Measurements from ENCODE around the gene C2orf15. TPM values are rescaled to one million over a fixed set of nuclear protein-coding genes. Genes with fewer than 3 reads are reported as not detected.
"Not testable (repeated sequence)": the region's sequence is repeated elsewhere in the genome, so short reads cannot be mapped to it uniquely, and the experiment has no call there.

The C2orf15 gene
- under 1 TPM; 0.80 to 0.82 TPM for total RNA-seq

GRCh38 chr2:99141110-99142108, at the start of gene C2orf15:
C2orf15 (plus strand) TSS chr2:99141707; CDS start chr2:99150559, 8,852 bp downstream.
- ChIA-PET POLR2A (interaction anchor here (0.6 to 2.1 kb wide), 6 partner anchors 8 to 628 kb away, joined by 3 to 20 read pairs (median 3); partner anchors contain the start of genes EIF5B, LIPT1 and TSGA10), CTCF (interaction anchor here (0.7 to 2.2 kb wide), 4 partner anchors 14 to 62 kb away, joined by 3 to 11 read pairs (median 5); partner anchors contain the start of genes LIPT1 and TSGA10)

DNA sequence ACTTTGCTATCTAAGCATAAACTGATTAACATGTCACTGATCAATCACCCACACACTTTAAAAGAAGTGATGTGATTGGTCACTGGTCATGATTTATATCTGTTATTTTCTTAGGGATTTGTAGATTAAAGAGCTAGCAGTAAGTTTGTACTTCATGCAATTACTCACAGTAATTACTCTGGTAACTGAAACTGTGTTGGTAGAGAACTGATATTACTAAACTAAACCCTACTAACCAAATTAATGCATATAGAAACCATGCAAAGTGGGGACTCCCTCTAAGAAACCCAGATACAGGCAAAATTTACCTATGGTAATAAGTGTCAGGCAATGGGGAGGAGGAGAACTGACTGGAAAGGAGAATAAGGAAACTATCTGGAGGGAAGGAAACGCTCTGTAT, 44.8 kb upstream of the C2orf15 start:
- ChIA-PET POLR2A (no interaction called here), CTCF (no interaction called here)

DNA sequence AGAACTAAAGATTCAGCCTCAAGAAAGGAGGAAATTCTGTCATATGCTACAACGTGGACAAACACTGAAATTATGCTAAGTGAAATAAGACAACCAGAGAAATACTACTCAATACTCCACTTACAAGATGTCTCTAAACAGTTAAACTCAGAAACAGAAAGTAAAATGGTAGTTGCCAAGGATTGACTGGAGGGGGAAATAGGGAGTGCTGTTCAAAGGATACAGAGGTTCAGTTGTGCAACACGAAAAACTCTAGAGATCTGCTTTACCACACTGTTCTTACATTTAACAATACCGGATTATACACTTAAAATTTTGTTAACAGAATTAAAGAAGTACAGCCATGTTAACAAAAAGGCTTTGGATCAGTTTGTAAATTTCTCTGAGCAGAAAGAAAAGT, 39.8 kb upstream of the C2orf15 start:
- ChIA-PET POLR2A (no interaction called here), CTCF (no interaction called here)

DNA sequence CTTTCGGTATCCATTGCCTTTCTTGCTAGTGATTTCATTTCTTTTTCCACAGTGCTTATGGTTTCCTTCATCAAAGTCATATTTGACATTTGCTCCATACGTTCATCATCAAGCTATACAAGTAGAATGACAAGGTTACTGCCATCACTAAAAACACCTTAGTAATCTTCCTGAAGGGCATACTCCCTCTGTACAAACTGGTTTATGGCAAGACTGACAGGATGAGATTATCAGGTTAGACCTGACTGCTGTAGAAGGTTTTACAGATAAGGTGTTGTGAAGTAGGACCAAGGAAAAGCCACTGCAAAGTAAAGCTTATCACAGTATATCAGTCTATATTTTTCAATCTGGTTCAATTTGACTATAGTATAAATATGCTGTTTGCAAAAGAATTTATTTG, 37.5 kb upstream of the C2orf15 start:
- POLR2A ChIA-PET, result no interaction called here
- CTCF ChIA-PET, result no interaction called here

GRCh38 chr2:99106913-99107312, 34.6 kb upstream of the C2orf15 start:
- CTCF ChIA-PET, result no interaction called here
- POLR2A ChIA-PET, result no interaction called here

DNA sequence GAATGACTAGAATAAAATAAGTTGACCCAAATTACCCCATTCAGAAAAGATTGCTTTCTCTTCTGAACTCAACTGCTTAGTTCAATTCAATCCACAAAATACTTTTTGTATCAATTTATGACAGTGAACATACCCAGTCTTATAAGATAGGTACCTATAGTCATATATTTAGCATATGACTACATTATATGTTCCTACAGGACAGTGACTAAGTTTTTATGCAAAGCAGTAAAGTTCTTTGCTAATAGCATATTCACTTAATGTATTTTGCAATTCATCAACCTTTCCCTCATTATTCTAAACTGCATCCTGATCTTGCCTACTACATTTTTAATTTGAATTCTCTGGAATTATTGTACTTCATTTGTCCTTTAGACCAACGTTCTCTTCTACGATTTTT, 30.3 kb upstream of the C2orf15 start:
- ChIA-PET POLR2A (no interaction called here), CTCF (no interaction called here)

DNA sequence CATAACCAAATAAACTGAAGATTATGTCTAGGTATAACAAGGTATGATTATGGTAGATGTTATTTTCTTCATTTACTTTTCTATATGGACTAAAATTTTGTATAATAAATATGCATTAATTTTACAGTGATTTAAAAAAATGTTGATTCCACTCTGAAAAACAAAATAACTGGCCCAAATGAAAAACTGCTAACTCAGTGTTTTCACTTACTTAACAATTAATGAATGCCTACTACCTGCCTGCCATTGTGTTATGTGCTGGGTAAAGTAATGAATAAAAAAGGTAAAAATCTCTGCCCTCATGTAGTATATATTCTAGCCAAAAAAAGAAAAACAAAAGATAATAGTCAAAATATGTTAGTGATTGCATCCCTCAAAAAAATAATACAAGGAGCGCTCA, 29.6 kb upstream of the C2orf15 start:
- ChIA-PET POLR2A (no interaction called here), CTCF (no interaction called here)

DNA sequence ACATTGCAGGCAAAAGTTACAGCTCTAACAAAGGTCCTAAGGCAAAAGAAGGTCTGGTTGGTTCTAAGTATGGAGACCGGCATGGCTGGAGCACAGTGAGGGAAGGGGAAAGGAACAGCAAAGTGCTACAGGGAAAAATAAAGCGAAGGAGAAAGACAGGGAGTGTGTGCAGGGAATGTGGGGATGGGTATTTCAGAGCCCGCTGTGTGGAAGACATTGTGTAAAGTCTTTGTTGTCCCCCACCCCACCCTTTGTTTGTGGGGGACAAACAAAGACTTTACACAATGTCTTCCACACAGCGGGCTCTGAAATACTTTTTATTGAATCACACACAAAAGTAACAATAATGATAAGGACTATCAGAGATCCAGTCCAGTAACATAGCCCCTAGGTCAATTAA, 28.9 kb upstream of the C2orf15 start:
- ChIA-PET CTCF (no interaction called here), POLR2A (no interaction called here)

GRCh38 chr2:99127981-99128380, 13.5 kb upstream of the C2orf15 start:
- CTCF ChIA-PET, result no interaction called here
- POLR2A ChIA-PET, result no interaction called here

DNA sequence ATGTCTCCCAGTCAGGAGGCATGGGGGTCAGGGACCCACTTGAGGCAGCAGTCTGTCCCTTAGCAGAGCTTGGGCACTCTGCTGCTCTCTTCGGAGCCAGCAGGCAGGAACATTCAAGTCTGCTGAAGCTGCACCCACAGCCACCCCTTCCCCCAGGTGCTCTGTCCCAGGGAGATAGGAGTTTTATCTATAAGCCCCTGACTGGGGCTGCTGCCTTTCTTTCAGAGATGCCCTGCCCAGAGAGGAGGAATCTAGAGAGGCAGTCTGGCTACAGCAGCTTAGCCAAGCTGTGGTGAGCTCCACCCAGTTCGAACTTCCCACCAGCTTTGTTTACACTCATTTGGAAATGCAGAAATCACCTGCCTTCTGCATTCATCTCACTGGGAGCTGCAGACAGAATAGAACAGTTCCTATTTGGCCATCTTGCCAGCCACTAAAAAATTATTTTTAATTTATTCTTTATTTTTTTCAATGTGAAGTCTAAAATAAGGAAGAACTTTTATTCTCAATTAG, 6.4 kb upstream of the C2orf15 start:
- CTCF ChIA-PET, POLR2A ChIA-PET: not testable (repeated sequence)

GRCh38 chr2:99139003-99139402, 2.5 kb upstream of the C2orf15 start:
- CTCF ChIA-PET, result no interaction called here
- POLR2A ChIA-PET, result no interaction called here

DNA sequence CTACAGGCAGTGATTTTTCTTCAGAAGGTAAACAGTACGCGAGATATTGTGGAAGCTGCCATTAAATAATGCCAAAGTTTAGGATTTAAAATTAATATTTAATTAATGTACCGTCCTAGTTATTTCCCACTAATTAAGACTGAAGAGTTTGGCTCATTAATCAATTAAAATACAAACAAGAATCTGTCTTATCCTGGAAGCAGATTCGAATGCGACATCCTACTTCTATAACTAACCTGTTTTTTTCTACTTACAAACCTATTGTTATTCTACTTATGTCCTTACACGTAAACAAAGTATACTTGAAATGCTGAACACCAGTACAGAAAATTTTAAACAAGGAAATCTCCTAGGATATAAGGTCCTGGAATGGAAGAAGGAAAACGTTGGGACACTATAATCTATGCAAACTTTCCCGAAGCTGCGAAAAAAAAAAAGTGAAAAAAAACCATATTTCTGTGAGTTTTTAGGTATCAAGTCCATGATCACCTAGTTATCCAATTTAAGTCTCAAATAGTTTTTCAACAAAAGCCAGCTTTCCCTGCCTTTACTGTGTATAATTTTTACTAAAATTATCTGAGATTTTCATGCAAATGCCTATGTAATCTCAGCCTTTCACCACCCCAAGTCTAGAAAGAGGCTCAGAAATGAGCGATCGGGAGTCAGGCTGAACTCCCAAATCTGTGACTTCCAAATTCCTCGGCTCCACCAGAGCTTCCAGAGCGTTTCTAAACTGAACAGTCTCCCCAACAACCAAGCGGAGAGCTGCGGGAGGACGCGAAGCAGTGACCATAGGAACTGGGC, 1.2 kb upstream of the C2orf15 start:
- CTCF ChIA-PET, result interaction anchor here (1.2 to 2.2 kb wide), 3 partner anchors 15 to 40 kb away, joined by 4 to 11 read pairs (median 6); partner anchors contain the start of genes LIPT1 and TSGA10
- POLR2A ChIA-PET, result interaction anchor here (0.6 to 2.1 kb wide), 4 partner anchors 15 to 627 kb away, joined by 3 to 20 read pairs (median 6); partner anchors contain the start of genes EIF5B, LIPT1 and TSGA10

DNA sequence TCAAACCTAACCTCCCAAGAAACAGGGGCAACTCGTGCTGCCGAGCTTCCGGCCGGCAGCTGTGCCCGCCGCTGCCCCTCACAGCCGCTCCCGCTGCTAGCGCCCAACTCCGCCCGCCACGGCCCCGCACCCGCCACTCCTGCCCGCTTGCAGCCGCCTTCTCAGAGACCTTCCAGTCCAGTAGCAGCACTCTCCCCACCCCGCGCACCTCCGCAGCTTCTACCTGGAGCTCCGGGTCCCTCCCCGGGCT, 722 bp upstream of the C2orf15 start:
- ChIA-PET POLR2A (interaction anchor here (0.6 to 2.1 kb wide), 5 partner anchors 9 to 627 kb away, joined by 3 to 20 read pairs (median 3); partner anchors contain the start of genes EIF5B, LIPT1 and TSGA10), CTCF (interaction anchor here (1.2 to 2.2 kb wide), 3 partner anchors 14 to 39 kb away, joined by 4 to 11 read pairs (median 6); partner anchors contain the start of genes LIPT1 and TSGA10)

- CTCF ChIA-PET, result no interaction called here
- POLR2A ChIA-PET, result no interaction called here
Measured at GRCh38 chr2:99150706-99151105, 9.2 kb downstream of the C2orf15 start.

DNA sequence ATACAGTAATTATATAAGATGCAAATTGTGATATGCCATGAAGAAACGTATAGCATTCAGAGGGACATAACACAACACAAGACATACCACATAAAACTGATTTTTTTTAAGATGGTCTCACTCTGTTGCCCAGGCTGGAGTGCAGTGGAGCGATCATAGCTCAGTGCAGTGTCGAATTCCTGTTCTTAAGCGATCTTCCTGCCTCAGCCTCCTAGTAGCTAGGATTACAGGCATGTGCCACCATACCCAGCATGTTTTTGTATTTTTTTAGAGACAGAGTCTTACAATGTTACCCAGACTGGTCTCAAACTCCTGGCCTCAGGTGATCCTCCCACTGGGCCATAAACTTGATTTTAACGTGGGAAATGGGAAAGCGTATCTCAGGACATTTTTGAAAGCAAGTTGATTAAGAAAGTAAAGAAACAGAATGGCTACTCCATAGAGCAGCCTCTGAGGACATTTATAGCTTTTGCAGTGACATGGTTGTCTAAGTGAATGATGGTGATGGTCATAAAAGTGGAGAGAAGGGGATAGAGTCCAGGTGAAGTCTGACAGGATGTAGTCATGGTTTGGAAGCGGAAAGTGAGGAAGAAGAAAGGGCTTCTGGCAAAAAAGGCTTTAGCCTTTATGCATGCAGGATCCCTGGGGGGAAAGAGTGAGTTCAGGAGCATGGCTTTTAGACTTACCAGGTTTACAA, 10.8 kb downstream of the C2orf15 start:
- CTCF ChIA-PET, result no interaction called here

DNA sequence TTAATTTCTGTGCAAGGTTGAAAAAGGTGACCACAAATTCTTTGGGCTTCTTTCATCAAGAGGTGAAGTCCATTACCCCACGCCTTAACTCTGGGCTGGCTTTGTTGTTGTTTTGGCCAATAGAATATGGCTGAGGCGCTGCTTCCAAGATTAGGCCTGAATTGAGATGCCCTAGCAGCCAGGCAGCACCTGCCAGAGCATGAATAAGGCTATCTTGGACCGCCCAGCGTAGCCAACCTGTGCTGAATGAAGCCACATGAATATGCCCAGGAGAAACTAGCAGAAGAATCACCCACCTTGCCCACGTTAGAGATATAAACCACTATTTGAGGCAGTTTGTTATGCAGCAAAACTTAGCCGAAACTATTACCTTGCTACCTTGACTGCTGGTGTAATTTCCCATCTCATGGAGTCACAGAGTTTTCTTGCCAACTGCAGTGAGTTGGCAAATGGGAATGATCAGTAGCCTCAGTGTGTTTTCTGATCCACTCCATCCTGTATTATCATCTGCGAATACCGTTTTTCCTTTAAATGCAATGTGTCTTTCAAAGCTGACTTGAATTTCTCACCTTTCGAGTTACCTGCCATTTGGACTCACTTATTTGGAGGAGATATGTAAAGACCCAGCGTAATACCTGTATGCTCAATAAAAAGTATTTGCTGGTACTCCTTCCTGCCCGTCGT, 12.6 kb downstream of the C2orf15 start:
- ChIA-PET POLR2A (interaction anchor here (1.0 to 2.5 kb wide), 3 partner anchors 12 to 15 kb away, joined by 3 to 20 read pairs (median 5); partner anchors contain the start of gene C2orf15), CTCF (interaction anchor here (0.9 to 2.5 kb wide), 2 partner anchors 13 to 19 kb away, joined by 3 to 11 read pairs; partner anchors contain the start of gene C2orf15)

More for the DNA sequence above, 10.8 kb downstream of the C2orf15 start:
- POLR2A ChIA-PET, result no interaction called here

DNA sequence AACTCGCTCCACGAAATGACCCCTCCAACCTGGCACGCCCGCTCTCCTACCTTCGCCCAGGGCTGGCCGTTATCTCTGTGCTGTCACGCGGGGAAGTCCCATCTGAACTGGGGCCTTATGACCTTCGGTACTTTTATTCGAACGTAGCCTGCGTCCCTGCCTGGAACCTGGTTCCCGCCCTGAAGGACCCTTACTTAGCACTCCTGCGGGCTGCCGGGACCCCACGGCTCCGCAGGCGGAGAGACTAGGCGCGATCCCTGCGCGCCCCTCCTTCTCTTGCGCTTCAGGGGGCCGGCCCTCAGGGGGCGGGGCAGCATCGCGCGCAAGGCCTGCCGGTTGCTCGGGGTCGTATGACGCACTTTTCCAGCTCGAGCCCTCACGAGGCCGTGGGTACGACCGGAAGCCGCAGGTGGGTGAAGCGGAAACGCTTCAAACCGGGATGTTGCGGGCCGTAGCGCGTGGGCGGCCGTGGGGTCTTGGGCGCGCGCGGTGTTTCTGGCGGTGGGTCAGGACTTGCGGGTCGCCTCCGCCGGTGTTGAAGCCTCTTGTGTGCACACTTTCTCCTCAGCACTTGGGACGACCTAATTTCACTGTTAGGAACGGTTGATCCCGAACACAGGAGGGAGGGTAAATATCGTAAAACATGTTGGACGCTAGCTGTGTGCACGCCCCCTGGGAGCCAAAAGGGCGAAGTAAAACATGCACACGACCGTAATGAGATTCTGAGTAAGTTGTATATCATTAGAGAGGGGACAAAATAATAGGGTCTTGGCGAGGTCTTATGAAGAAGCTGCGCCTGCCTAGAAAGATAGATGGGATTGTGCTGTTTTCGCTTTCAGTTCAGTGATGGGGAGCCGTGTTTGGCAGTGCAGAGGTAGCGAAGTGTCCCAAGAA, 13.4 kb downstream of the C2orf15 start, which contains the start of the genes LIPT1 and TSGA10:
TSS of gene LIPT1 (plus strand) at position 325 of the 894 bp plus-strand sequence. CDS start 6,991 bp downstream, outside the sequence.
TSS of gene TSGA10 (minus strand) at position 300 of the 894 bp plus-strand sequence. CDS start 45,503 bp downstream, outside the sequence.
- ChIA-PET POLR2A (interaction anchor here (1.0 to 2.5 kb wide), 4 partner anchors 11 to 25 kb away, joined by 3 to 20 read pairs (median 6); partner anchors contain the start of genes C2orf15, MITD1 and MRPL30), CTCF (interaction anchor here (0.7 to 2.5 kb wide), 4 partner anchors 14 to 232 kb away, joined by 3 to 11 read pairs (median 4); partner anchors contain the start of genes C2orf15 and MITD1)

Measured in activated CD8-positive, alpha-beta memory T cell treated with anti-CD3 and anti-CD28 coated beads for 36 hours (primary cell).